CD4-positive, alpha-beta T cell treated with Interleukin-21 for 1 hour (primary cell): ENCODE data around the gene CACNA1G.

Experiments used
- DNase-seq: peaks from one replicate; pipeline ENCODE4 v3.0.0-alpha.2; 2020

CACNA1G gene

DNA sequence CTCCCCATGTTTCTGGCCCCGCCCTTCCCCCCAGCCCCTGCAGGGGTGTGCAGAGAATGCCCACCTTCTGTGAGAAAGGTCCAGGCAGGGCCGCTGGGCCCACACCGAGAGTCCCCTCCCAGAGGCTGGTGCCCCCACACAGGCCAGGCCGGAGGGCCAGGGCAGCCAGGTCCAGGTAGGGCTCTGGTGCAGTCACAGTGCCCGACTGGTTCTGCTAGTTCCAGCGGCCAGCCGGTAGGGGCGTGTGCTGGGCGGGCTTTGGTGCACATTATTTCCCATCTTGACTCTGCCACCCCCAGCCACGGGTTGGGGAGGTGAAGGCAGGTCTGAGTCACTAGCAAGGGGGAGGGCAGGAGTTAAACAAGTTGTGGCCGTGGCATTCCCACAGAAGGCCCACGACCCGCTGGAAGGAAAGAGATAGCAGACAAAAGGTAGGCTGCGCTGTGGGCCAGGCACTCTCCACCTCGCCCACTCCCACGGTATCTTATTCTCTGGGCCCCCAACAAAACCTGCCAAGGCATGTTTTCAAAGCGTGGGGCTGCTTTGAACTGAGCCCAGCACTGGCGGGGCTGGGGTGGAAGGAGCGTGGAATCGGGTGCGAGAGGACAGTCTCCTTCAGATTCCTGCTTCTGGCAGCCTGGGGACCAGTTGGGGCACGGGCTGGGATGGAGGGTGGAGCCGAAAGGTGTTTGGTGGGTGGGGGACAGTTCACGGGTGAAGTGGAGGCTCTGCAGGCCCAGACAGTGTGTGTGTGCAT is 26.1 kb upstream of the CACNA1G start:
- no peak for DNase-seq

GRCh38 chr17:50534979-50535326 is 25.6 kb upstream of the CACNA1G start:
- DNase-seq = no peak

DNA sequence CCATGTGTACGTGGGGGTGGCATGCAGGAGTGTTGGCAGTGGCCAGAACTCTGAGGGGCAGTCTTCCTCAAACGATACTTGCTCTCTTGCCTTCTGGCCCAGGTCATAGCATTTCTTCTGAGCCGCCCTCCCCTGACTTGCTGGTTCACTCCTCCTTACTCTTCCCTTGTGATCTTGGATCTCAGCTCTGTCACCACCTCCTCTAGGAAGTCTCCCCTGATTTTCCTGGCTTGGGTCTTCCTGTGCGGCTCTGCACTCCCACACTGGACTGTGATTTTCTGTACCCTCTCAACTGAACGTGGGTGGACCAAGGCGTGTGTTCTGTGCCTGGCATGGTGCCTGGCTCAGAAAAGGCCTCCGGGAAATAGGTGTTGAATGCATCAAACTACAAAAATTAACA is 25.1 kb upstream of the CACNA1G start:
- DNase-seq = no peak

- DNase-seq = no peak
Measured at GRCh38 chr17:50536683-50537646, 23.6 kb upstream of the CACNA1G start.

DNA sequence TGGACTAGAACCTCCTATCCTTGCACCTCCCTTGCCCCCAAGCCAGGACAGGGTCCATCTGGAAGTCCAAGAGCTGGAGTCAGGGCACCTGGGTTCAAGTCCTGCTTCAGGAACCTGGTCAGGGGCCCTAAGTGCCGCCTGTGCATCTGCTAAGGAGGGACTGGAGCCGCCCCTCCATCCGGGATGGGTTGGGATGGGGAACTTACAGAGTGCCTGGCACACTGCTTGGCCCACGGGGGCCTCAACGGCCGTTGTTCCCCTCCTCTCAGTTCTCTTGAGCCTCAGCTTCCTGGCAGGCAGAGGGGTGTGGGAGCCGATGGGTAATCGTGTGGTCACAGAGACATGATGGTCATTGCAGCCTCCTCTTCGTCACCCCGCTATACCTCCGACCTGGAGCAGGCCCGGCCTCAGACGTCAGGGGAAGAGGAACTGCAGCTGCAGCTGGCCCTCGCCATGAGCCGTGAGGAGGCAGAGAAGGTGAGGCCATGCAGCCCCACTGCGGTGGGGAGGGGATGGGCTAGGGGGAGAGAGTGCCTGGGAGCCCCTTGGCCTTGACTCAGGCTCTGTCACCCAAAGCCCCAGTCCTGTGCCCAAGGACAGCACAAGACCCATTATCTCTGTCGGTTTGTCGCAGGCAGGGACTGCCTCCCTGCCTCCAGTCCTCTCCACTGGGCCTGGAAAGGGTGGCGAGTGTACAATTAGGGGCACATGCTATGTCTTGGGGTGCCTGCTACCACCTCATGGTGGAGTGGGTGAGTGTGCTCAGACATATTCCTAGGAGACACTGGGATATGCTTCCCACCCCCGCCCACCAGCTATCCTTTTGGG is 22.6 kb upstream of the CACNA1G start:
- DNase-seq = no peak

DNA sequence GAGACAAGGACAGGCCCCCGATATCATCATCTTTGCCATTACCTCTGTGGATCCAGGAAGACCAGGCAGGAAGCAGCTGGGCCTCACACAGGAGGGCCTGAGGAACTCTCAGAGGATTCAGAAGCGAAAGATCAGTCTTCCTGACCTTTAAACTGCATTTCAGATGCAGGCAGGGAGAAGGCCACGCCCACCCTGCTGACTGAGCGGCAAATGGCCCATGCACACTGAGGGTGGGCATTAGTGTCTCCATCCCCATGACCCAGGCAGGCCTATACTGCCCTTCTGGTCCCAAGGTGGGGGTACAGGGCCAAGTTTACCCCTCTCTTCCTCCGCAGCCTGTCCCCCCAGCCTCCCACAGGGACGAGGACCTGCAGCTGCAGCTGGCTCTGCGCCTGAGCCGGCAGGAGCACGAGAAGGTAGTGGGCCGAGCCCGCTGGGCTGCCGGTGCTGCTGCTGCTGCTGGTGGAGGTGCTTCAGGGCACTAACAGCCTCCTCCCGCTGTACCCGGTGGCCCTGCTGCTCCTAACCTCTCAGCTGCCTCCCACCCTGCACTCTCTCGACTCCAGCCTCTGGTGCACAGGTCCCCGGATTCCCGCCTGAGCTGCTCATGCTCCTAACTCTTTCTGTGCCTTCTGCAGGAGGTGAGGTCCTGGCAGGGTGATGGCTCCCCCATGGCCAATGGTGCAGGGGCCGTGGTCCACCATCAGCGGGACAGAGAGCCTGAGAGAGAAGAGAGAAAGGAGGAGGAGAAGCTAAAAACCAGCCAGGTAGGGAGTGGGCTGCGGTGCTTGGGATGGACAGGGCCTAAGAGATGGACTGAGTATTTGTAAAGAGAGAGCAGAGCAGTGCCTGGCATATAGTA is 21.7 kb upstream of the CACNA1G start:
- DNase-seq = no peak

DNA sequence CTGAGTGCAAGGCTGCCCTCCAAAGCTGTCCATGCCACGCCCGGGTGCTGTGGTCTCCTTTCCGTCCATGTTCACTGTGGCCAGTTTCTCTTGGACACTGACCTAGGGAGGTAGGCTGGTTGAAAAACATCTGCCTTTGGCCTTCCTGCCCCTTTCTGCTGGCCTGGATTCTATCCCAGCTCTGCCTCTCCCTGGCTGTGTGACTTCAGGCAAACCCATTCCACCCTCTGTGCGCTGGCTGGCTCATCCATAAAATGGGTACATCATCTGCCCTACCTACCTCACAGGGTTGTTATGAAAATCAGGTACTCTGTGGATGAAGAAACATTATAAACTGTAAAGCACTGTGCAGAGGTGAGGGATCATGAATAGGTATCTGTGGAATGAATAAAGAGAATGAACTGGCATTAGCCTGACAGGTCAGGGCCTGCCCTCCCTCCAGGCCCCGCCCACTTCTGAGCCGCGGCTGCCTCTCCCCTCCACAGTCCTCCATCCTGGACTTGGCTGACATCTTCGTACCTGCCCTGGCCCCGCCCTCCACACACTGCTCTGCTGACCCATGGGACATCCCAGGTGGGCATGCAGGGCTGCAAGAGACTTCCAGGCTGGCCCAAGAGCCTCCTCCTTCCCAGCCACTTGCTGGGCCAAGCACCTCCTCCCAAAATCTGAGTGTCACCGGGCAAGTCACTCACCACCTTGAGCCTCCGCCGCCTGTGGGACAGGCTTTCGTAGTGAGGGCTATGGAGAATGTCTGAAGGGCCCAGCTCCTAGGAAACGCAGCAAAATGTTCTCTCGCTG is 20.6 kb upstream of the CACNA1G start:
- DNase-seq = no peak

DNA sequence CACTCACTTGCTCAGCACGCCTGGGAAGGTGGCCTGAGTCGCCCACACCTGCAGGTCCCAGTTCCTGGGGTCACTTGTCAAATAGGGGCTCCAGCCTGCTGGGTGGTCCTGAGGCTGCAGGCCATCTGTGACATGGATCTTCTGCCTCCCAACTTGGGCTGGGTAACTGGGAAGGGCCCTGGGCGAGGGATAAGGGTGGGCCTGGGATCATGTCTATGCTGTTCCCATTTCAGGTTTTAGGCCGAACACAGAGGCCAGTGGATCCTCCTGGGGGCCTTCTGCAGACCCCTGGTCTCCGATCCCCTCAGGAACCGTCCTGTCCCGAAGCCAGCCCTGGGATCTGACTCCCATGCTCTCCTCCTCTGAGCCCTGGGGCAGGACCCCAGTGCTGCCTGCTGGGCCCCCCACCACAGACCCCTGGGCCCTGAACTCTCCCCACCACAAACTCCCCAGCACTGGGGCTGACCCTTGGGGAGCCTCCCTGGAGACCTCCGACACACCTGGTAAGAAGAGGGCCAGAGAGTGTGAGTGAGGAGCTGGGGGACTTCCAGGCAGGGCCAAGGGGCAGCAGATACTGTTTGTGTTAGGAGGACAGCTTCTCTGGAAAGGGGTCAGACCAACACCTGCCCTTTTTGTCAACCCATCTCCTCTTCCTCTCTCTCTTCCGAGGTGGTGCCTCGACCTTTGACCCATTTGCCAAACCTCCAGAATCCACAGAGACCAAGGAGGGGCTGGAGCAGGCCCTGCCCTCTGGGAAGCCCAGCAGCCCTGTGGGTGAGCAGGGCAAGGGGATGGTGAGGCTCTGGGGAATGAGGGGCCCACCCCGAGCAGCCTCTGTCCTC is 19.7 kb upstream of the CACNA1G start:
- no peak for DNase-seq

DNA sequence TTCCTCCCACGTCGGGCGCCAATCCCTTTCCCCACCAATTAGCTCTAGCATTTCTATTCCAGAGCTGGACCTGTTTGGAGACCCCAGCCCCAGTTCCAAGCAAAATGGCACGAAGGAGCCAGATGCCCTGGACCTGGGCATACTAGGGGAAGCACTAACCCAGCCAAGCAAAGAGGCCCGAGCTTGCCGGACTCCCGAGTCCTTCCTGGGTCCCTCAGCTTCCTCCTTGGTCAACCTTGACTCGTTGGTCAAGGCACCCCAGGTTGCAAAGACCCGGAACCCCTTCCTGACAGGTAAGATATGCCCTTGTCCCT is 19.2 kb upstream of the CACNA1G start:
- DNase-seq = no peak

DNA sequence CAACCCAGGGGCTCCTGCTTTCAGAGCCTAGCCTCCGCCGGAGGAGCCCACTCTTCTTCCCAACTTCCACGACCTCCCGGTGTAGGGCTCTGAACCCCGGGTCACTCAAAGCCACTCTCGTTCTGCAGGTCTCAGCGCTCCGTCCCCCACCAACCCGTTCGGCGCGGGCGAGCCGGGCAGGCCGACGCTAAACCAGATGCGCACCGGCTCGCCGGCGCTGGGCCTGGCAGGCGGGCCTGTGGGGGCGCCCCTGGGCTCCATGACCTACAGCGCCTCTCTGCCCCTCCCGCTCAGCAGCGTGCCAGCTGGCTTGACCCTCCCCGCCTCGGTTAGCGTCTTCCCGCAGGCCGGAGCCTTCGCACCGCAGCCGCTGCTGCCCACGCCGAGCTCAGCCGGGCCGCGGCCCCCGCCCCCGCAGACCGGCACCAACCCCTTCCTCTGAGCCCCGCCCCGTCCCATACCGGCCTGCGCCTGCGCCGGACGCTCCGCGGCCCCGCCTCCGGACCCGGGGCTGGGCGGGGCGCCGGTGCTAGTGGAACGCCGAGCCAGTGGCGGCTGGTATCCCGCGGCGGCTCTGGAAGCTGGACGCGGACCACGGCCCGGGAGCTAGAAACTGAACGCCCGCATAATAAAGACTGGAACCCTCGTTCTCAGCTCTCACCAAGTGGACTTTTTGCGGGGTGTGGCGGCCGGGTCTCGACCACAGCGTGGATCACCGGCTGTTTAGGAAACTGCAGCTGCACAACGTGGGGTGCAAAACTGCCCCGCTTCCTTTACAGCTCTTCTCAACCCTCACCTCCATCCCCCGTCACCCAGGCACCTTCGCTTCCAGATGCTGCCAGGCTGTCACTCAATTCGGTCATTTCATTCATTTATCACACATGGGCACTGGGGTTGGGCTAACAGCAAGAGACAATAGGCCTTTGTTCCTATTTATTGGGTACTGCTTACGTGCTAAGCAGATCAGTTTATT is 18.5 kb upstream of the CACNA1G start:
- peak; percentile 82 for DNase-seq

DNA sequence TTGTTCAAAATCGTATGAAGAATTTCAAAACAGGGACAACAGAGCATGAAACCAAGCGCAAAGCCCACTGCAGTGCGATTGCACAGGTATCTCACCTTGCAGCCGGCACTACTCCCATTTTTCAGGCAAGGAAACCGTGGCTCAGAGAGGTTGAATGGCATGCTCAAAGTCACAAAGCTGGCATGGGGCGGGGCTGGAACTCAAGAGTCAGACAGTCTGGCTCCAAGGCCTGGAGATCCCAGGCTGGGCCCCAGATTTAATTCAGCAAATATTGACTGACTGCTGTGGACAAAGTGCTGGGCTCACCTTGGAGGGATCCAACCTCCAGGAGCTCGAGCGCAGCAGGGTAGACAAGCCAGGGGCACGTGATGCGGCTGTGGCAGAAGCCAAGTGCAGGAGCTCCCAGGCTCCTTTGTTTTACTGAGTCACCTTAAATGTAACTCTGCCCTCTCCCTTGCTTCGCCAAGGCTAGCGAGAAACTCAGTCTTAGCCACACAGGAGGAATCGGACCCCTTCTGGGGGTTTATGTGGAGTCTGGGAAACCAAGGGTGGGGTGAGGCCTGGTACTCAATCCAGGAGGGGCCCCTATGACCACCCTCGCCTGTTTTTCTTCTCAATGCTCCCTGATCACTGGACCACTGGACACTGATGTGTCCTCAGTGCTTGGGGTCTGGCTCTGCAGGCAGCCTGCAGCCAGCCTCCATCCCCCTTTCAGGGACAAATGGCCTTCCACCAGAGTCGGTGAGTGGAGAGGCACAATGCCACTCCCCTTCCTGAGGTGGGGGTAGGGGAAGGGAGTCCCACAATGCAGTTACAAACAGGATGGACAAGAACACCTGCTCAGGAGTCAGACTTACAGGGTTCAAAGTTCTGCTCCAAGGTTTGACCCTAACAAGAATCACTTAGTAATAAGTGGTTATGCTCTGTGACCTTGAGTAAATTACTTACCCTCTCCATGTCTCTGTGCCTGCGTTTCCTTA is 17.4 kb upstream of the CACNA1G start:
- DNase-seq = no peak

DNA sequence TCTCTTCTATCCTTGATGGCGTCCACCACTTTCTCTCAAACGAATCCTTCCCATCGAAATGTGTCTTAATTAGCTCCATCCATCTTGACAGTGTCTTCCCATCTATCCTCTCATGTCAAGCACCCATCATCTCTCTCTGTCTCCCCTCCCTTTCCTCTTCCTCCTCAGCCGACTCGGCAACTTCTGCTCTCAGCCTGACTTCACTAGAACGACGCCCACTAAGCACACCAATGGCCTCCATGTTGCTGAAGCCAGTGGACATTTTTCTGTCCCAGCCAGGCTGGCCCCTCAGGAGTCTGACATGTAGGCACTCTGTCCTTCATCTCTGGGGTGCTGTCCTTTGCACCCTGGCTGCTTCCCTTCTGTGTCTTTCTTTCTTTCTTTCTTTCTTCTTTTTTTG is 16.0 kb upstream of the CACNA1G start:
- no peak for DNase-seq

- DNase-seq = no peak
Measured at GRCh38 chr17:50545311-50545710, 15.2 kb upstream of the CACNA1G start.

- DNase-seq = no peak
Measured at GRCh38 chr17:50546701-50547034, 13.8 kb upstream of the CACNA1G start.

DNA sequence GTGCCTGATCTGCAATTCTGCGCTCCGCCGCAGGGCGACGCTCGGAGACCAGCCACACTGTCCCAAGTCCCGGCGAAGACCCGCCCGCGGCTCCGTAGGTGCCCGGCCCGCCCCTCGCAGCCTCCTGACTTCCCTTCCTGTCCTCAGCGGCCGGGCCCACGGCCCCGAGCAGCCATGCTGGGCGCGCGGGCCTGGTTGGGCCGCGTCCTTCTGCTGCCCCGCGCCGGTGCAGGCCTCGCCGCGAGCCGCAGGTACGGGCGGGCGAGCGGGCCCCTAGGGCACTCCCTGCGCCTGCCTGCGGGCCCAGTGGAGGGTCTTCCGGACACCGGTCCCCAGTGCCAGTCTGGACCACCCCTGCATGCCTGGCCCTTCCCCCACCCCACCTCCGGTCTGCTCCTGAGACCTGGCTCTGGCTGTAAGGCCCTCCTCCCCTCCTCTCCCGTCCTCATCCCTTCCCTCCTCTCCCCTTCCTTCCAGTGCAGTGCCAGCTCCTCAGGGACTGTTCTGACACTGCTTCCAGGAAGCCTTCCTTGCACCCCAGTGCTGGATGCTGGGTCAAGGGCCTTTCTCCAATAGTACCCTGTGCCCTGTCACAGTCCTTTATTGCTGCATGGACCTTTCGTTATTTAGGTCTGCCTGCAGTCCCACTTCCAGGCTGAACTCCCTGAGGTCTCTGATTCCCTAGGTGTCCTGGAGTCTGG is 13.3 kb upstream of the CACNA1G start, which contains the start of gene SPATA20:
SPATA20 (plus strand) TSS at position 140 of the 701 bp plus-strand sequence; CDS start at position 175, 35 bp downstream.
- peak; percentile 84 for DNase-seq

GRCh38 chr17:50547736-50548083 is 12.8 kb upstream of the CACNA1G start:
- DNase-seq = no peak

DNA sequence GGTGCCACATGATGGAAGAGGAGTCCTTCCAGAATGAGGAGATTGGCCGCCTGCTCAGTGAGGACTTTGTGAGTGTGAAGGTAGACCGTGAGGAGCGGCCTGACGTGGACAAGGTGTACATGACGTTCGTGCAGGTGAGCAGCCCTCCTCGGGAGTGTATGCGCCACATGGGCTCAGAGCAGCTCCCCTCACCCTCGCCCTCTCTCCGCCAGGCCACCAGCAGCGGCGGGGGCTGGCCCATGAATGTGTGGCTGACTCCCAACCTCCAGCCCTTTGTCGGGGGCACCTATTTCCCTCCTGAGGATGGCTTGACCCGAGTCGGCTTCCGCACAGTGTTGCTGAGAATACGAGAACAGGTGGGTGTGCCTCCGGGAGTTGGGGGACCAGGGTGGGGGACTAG is 11.7 kb upstream of the CACNA1G start:
- no peak for DNase-seq
